Measurements from ENCODE around the gene VAPA.
"Not testable (repeated sequence)": the region's sequence is repeated elsewhere in the genome, so short reads cannot be mapped to it uniquely, and the experiment has no call there.

The VAPA gene

DNA sequence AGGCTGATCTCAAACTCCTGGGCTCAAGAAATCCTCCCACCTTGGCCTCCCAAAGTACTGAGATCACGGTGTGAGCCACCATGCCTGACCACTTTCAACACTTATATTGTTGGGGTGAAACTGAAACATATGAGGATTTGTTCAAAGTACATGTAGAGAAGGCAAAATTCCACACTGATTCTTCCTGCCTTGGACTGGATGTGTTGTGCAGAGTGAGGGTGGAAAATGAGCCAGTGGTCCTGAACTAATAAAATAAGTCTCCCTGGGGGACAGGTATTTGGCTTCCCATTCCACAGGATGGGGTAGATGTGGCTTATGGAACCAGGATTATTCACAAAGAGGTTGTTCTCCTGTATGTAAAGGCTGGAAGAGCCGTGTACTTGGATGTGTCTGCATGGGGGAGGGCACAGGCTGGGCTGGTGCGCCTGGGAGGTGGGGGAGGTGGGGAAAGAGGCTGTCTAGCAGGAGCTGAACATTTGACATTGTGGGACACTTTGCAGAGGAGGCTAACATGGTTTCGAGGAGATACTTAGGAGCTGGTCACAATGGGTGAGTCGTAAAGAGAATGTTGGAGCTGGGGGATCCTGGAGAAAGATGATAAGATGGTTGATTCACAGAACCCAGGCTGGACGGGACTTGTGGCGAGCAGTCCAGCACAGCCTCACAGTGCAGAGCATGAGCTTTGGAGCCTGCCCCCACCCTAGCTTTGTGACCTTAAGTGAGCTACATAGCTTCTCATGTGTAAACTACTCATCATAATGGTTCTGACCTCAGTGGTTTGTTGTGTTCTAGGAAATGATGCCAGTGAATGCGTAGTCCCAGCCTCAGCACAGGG lies 28.4 kb upstream of the VAPA start, which contains the start of gene TXNDC2:
Gene TXNDC2 (plus strand): TSS at position 804 of the 835 bp plus-strand sequence. CDS start 708 bp downstream, outside the sequence.
- in situ Hi-C loops (cut with HindIII; ENCODE audit: low sequenced_read_pairs): no loop called here

DNA sequence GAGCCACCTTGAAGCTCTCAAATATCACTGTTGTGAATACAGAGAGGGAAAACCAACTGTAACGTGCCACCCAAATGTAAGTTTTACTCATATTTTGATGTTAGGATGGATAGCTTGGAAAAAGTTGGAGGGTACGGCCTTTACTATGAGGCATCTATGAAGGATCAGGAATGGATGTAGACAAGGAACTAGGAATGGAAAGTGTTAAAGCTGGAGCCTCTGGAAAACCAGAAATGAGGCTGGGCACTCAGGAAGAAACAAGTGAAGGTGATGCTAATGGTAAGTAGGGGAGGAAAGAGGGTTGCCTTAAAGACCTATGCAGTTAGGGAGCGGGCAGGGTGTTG lies 27.8 kb upstream of the VAPA start:
- in situ Hi-C loops (cut with HindIII; ENCODE audit: low sequenced_read_pairs): no loop called here

DNA sequence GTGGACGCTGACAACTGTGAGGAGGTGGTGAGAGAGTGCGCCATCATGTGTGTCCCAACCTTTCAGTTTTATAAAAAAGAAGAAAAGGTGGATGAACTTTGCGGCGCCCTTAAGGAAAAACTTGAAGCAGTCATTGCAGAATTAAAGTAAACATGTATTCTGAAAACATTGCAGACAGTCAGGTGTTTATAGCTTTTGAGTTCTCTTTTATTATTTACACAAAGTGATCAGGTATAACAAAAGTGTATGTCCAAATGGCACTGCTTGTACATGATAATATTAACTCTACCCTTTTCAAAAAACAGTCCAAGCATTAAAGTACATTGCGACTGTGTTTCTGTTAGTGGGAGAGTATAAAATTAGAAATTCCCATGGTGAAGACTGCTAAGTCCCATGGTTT lies 25.8 kb upstream of the VAPA start:
- in situ Hi-C loops (cut with HindIII; ENCODE audit: low sequenced_read_pairs): no loop called here

DNA sequence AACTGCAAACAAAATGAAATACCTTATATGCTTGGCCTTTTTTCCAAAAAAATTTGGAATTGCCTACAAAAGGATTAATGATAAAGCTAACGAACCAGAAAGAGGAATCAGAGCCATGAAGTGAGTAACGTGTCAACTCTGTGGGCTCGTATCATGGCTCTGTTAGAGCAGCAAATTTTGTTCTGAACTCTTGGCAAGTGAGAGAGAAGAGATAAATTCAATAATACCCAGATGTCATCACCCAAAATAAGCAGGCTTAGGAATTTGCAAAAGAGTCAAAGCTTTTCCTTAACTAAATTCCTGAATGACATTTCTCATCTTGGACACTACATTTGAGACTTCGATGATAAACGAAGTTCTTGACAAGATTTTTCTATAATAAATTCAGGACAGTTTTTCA lies 23.6 kb upstream of the VAPA start:
- in situ Hi-C loops (cut with HindIII; ENCODE audit: low sequenced_read_pairs): no loop called here

DNA sequence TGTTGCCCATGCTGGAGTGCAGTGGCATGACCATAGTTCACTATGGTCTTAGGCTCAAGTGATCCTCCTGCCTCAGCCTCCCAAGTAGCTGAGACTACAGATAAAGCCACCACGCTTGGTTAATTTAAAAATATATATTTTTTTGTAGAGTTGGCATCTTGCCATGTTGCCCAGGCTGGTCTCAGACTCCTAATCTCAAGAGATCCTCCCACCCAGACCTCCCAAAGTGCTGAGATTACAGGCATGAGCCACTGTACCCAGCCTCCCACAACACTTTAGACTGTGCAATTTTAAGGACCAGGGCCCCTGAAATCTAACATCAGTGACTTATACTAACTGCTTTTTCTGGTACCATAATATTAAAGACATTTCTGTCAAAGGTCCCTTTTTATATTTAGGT lies 22.9 kb upstream of the VAPA start:
- in situ Hi-C loops (cut with HindIII; ENCODE audit: low sequenced_read_pairs): no loop called here

DNA sequence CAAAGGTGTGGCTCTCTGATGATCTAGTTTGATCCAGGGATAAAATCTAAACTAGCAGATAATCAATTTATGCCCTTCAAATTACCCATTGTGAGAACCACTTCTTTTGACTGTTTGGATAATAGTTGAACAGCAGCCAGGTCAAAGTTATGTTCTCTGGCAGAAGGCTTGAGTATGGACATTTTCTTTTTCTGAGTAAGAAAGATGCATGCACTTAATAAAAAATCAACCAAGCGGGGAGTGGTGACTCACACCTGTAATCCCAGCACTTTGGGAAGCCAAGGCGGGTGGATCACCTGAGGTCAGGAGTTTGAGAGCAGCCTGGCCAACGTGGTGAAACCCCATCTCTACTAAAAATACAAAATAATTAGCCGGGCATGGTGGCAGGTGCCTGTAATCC lies 22.3 kb upstream of the VAPA start:
- in situ Hi-C loops (cut with HindIII; ENCODE audit: low sequenced_read_pairs): not testable (repeated sequence)

DNA sequence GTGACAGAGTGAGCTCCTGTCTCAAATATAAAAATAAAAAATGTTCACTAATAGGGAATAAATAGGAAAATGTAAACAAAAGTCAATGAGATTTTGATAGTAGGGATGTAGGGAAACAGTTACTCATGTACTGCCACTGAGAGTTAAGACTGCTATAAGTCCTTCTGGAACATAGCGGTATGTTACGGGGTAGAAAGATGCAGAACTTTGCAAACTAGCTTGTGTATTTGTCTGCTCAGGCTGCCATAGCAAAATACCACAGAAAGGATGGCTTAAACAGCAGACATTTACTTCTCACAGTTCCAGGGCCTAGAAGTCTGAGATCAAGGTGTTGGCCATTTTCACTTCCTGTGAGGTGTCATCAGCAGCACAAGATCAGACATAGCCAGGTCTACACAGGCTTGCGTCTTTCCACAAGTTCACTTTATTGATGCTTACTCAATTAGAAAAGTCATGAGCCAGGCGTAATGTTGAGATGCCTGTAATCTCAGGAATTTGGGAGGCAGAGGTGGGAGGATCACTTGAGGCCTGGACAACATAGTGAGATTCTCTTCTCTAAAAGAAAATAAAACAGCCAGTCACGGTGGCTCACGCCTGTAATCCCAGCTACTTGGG lies 19.3 kb upstream of the VAPA start:
- in situ Hi-C loops (cut with HindIII; ENCODE audit: low sequenced_read_pairs): no loop called here

DNA sequence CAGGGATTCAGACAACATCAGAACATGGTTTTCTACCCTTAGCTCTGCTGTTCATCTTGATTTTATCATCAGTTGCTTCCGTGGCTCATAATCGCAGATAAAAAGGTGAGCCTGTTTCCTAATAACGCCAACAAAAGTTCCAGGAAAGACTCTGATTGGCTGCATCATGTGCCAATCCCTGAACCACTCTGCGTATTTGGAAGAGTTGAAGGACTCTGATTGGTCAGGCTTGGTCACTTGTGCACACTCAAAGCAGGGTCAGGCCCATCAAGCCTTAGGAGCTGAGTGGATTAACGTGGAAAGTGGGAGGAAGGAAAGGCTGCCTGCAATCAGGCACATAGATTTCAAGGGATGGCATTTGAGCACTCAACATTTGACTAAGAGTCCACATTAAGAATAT lies 16.7 kb upstream of the VAPA start:
- in situ Hi-C loops (cut with HindIII; ENCODE audit: low sequenced_read_pairs): no loop called here

DNA sequence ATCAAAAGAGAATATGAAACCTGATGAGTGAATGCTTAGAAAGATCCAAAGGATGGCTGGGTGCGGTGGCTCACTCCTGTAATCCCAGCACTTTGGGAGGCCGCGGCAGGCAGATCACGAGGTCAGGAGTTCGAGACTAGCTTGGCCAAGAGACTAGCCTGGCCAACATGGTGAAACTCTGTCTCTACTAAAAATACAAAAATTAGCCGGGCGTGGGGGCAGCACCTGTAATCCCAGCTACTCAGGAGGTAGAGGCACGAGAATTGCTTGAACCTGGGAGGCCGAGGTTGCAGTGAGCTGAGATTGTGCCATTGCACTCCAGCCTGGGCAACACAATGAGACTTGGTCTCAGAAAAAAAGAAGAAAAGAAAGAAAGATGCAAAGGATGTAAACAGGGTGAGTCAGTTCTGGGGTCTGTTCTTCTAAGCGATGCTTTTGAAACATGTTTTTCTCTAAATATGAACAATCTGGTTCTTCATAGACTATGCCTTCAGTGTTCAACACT lies 16.0 kb upstream of the VAPA start:
- in situ Hi-C loops (cut with HindIII; ENCODE audit: low sequenced_read_pairs): not testable (repeated sequence)

DNA sequence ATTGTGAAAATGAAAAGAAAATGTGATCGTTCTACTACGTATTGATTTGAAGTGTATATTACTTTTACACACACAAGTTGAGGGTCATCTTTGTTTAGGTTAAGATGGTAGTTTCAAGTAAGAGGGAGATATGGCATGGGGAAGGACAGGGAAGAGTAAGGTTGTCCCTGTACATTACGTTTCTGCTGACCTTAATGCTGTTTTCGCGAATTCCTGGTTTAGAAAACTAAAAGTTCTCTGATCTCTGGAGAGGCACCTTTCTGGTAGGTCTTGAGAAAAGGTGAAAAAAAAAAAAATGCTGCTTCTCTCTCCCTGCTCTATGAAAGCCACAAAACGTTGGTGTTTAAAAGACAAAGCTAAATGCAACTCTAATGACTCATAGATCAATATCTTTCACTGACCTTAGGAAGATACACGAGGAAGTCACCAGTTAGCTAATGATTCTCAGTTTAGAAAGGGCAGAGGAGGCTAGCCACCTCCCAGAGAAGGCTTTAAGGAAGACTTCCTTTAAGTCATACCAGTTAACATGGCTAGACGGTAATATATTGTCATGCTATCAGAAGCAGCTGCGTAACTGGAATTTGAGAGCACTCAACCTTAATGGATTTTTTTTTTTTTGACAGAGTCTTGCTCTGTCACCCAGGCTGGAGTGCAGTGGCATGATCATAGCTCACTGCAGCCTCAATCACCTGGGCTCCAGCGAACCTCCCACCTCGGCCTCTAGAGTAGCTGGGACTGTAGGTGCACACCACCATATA lies 14.8 kb upstream of the VAPA start:
- in situ Hi-C loops (cut with HindIII; ENCODE audit: low sequenced_read_pairs): no loop called here

DNA sequence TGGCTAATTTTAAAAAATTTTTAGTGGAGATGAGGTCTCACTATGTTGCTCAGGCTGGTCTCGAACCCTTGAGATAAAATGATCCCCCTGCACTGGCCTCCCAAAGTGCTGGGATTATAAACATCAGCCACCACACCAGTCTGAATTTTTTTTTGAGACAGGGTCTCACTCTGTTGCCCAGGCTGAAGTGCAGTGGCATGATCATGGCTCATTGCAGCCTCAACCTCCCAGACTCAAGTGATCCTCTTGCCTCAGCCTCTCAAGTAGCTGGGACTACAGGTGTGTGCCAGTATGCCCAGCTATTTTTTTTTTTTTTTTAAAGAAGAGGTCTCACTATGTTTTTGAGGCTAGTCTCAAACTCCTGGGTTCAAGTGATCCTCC lies 14.3 kb upstream of the VAPA start:
- in situ Hi-C loops (cut with HindIII; ENCODE audit: low sequenced_read_pairs): not testable (repeated sequence)

DNA sequence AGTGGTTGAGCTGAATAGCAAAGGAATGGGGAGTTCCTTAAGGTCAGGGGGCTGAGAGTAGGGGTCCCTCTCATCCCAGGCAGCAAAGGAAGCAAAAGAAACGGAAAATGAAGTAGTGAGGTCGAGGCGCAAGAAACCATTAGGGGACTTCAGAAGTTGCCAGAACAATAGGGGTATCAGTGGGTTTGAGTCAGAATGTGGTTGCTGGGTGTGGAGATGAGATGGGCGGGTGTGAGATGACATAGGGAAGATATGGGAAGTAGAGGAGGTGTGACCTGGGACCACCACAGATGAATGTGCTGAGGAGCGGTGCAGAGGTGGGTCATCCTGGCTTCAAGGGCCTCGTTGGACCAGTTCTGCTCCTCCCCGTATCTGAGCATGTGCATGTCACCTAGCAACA lies 13.1 kb upstream of the VAPA start:
- in situ Hi-C loops (cut with HindIII; ENCODE audit: low sequenced_read_pairs): no loop called here

DNA sequence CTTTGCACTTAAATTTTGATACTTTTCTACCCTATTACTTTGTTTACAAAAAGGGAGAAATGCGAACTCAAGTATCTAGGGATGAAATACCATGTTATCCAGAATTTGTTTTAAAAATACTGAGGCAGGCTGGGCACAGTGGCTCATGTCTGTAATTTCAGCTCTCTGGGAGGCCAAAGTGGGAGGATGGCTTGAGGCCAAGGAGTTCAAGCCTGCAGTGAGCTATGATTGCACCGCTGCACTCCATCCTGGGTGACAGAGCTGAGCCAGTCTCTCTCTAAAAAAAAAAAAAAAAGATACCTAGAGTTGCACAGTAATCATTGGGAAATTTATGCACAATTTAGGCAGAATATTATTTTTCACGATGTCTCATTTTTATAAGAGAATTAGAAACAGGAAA lies 12.4 kb upstream of the VAPA start:
- in situ Hi-C loops (cut with HindIII; ENCODE audit: low sequenced_read_pairs): no loop called here

DNA sequence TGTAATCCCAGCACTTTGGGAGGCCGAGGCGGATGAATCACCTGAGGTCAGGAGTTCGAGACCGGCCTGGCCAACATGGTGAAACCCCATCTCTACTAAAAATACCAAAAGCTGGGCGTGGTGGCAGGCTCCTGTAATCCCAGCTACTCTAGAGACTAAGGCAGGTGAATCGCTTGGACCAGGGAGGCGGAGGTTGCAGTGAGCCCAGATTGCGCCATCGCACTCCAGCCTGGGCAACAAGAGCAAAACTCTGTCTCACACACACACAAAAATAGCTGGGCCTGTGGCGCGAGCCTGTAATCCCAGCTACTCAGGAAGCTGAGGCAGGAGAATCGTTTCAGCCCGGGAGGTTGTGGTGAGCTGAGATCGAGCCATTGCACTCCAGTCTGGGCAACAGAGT lies 11.6 kb upstream of the VAPA start:
- in situ Hi-C loops (cut with HindIII; ENCODE audit: low sequenced_read_pairs): not testable (repeated sequence)

DNA sequence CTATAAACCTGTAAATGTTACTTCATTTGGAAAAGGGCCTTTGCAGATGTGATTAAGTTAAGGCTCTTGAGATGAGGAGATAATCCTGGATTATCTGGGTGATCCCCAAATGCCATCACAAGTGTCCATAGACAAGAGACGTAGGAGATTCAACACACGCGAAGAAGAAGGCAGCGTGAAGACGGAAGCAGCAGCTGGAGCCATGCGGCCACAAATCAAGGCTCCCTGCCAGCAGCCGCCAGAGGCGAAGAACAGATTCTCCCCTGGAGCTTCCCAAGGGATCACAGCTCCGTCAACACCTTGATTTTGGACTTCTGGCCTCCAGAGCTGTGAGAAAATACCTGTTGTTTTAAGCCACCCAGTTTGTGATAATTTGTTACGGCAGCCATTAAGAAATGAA lies 11.0 kb upstream of the VAPA start:
- in situ Hi-C loops (cut with HindIII; ENCODE audit: low sequenced_read_pairs): no loop called here

DNA sequence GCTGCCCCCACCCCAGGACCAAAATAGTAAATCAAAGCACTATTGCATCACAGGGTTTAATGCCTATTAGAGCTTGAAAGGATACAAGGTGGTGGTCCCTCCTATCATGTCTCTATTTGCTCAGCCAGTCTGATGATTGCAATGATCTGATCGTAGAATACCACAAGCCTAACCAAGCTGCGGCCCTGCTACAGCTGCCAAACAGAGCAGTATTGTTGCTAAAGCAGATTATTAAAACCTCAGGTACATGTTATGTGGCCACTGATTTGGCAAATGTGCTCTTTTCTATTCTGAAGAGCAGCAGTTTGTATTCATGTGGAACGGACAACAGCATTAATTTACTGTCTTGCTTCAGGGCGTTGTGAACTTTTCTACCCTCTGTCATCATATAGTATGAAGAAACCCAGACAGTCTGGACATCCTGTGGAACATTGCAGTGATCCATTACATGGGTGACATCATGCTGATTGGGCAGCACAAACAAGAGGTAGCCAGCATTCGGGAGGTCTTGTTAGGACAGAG lies 8.4 kb upstream of the VAPA start:
- in situ Hi-C loops (cut with HindIII; ENCODE audit: low sequenced_read_pairs): loop anchor here (5.0 kb wide), 1 partner anchor 48 kb away; no protein-coding TSS in a partner anchor

DNA sequence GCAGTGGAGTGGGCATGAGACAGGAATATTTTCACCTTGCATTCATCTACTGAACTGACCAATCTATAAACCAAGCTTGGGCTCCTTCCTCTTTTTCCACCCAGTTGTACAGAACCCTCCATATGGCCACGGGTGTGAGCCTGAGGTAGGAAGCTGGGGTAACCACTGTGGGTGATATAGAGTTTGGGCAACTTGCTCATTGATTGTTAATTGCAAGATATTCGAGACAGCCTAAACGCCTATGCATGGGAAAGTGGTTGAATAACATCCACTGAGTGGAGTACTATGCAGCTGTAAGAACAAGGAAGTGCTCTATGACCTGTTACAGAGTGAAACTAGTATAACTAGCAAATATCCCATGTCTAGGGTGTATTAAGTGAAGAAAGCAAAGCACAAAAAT lies 7.3 kb upstream of the VAPA start:
- in situ Hi-C loops (cut with HindIII; ENCODE audit: low sequenced_read_pairs): loop anchor here (5.0 kb wide), 1 partner anchor 49 kb away; no protein-coding TSS in a partner anchor

DNA sequence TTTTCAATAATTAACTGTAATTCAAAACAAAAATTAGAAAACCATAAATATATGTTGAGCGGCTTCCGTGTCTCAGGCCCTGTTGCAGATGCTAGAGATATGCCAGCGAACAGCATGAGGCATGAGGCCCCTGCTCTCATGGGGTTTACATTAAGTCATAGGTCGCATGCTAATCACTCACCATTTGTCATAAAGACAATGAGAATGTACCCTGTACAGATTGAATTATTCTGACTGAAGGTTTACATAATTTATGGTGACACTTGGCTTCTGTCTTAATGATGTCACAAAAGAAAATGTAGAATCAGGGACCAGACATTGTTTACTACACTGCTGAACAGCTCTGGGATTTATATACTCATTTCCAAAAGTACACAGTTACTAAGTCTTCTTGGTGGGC lies 5.9 kb upstream of the VAPA start:
- in situ Hi-C loops (cut with HindIII; ENCODE audit: low sequenced_read_pairs): loop anchor here (5.0 kb wide), 1 partner anchor 51 kb away; no protein-coding TSS in a partner anchor

DNA sequence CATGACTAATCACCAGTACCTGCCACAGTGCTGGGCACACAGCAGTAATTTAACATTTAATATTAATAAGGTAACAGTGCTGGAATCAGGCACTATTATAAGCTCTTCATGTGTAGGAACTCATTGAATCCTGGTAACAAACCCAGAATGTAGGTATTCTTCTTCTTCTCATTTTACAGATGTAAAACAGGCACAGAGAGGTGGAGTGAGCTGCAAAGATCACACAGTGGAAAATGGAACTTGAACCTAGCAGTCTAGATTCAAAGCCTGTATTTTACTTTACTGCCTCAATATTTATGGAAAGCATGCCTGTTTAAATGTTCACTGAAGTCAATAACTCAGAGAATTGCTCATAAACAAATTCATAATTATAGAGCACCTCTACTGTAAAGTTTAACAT lies 3.7 kb upstream of the VAPA start:
- in situ Hi-C loops (cut with HindIII; ENCODE audit: low sequenced_read_pairs): no loop called here

DNA sequence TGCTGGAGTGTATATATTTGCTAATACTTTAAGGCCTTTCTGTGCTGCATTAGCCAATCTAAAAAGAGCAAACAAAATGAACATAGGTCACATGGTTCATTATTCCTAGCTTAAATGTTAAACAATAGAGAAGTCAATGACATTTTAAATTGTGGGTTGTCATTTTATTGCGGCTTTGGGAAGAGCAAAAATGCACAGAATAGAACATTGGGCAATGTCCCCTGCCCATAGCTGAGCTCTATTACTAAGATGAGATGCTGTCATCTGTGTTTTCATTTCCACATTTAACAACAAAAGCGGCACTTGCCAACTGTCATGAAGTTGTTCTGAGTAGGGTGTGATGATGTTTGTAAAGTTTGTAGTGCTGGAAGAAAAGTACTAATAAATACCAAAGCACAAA lies 3.2 kb upstream of the VAPA start:
- in situ Hi-C loops (cut with HindIII; ENCODE audit: low sequenced_read_pairs): no loop called here

DNA sequence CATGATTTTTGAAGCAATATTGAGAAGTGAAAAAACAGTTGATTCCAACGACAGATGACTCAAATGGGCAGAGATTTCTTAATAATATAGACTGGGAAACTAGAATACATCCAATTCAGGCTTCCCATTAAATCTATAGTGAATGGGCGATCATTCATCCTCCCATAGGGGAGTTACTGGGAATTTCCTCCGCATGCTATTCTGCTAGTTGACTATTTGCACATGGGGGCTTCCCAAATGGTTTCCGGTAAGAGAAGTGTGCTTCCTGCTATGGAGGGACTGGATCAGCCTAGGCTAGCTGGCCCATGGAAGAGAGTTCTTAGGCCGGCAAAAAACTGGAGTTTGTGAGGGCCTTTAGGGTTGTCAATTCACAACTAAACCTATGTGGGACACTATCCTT lies 2.6 kb upstream of the VAPA start:
- in situ Hi-C loops (cut with HindIII; ENCODE audit: low sequenced_read_pairs): no loop called here

All from endothelial cell of hepatic sinusoid (primary cell).